GM12878 (cell line): Measurements from ENCODE around the gene GNAO1.

Experiments used
- GABPA ChIP-seq: IDR thresholded peaks from 2 replicates; pipeline ENCODE4 v1.6.1; 2014; ENCODE audit warnings: antibody characterized with exemption, low read depth, mild to moderate bottlenecking, inconsistent platforms
- HCFC1 ChIP-seq: fragments of 150-350 bp; IDR thresholded peaks from 2 replicates; pipeline ENCODE4 v1.6.1; 2014; ENCODE audit warnings: low read length
- MTA2 ChIP-seq: fragments of 450-650 bp; IDR thresholded peaks from 2 replicates; pipeline ENCODE4 v1.6.1; 2016; ENCODE audit warnings: low read depth, mild to moderate bottlenecking, moderate library complexity
- MYC ChIP-seq: IDR thresholded peaks from 2 replicates; pipeline ENCODE4 v1.6.1; 2011; ENCODE audit warnings: mild to moderate bottlenecking, low read length, moderate library complexity, inconsistent platforms; ENCODE audit not compliant: insufficient read depth, insufficient replicate concordance, insufficient read length, severe bottlenecking
- NBN ChIP-seq: fragments of 450-650 bp; IDR thresholded peaks from 2 replicates; pipeline ENCODE4 v1.6.1; 2016
- TF ChIP-seq, protein P1 (sequence below): fragments of 150-350 bp; IDR thresholded peaks from 2 replicates; pipeline ENCODE4 v1.6.1; 2016; ENCODE audit warnings: low read depth, low read length
- TF ChIP-seq, protein P2 (sequence below), 3 experiments: IDR thresholded peaks in 2 of 3; conservative IDR thresholded peaks in 1 of 3; 2 replicates each; pipeline ENCODE4 v1.5.1; 2011; ENCODE audit warnings: low read depth in 3 of 3, low read length in 3 of 3, mild to moderate bottlenecking in 3 of 3, control low read depth in 2 of 3, moderate library complexity in 2 of 3, inconsistent platforms in 1 of 3, mixed read lengths in 1 of 3; ENCODE audit not compliant: control insufficient read depth in 2 of 3, insufficient read depth in 1 of 3; ENCODE audit errors: extremely low read depth in 1 of 3

DNA sequence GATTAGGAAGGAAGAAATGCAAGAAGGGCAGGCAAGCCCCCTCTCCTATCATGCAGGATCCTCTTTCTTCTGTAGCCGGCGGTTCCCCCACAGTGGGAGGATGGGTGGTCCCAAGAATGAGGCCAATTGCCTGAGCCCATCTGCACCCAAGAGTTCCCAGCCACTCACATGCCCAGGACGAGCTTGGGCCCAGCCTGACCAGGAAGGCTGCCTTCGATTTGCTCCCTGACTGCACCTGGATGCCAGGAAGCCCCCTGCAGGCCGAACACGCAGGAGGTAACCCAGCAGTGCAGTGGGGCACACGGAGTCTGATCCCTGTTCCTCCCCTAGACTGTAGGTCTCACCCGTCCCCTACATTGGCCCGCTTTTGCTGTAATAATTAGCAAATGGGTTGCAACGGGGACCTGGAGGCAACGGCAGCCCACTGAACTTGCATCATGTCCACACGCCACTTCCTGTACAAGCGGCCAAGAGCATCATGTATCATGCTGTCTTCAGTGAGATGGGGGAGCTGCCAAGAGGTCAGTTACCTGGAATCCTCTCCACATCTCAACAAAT lies 166.6 kb downstream of the GNAO1 start:
- no peak for TF ChIP-seq NBN
- no peak for TF ChIP-seq MYC
- TF ChIP-seq GABPA, result no peak
- no peak for TF ChIP-seq MTA2
- TF ChIP-seq, protein P1, sequence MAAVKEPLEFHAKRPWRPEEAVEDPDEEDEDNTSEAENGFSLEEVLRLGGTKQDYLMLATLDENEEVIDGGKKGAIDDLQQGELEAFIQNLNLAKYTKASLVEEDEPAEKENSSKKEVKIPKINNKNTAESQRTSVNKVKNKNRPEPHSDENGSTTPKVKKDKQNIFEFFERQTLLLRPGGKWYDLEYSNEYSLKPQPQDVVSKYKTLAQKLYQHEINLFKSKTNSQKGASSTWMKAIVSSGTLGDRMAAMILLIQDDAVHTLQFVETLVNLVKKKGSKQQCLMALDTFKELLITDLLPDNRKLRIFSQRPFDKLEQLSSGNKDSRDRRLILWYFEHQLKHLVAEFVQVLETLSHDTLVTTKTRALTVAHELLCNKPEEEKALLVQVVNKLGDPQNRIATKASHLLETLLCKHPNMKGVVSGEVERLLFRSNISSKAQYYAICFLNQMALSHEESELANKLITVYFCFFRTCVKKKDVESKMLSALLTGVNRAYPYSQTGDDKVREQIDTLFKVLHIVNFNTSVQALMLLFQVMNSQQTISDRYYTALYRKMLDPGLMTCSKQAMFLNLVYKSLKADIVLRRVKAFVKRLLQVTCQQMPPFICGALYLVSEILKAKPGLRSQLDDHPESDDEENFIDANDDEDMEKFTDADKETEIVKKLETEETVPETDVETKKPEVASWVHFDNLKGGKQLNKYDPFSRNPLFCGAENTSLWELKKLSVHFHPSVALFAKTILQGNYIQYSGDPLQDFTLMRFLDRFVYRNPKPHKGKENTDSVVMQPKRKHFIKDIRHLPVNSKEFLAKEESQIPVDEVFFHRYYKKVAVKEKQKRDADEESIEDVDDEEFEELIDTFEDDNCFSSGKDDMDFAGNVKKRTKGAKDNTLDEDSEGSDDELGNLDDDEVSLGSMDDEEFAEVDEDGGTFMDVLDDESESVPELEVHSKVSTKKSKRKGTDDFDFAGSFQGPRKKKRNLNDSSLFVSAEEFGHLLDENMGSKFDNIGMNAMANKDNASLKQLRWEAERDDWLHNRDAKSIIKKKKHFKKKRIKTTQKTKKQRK, result no peak
- no peak for TF ChIP-seq HCFC1
- TF ChIP-seq, protein P2, sequence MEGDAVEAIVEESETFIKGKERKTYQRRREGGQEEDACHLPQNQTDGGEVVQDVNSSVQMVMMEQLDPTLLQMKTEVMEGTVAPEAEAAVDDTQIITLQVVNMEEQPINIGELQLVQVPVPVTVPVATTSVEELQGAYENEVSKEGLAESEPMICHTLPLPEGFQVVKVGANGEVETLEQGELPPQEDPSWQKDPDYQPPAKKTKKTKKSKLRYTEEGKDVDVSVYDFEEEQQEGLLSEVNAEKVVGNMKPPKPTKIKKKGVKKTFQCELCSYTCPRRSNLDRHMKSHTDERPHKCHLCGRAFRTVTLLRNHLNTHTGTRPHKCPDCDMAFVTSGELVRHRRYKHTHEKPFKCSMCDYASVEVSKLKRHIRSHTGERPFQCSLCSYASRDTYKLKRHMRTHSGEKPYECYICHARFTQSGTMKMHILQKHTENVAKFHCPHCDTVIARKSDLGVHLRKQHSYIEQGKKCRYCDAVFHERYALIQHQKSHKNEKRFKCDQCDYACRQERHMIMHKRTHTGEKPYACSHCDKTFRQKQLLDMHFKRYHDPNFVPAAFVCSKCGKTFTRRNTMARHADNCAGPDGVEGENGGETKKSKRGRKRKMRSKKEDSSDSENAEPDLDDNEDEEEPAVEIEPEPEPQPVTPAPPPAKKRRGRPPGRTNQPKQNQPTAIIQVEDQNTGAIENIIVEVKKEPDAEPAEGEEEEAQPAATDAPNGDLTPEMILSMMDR (IDR thresholded peaks at IDR 0.05 in 2 of 3, conservative IDR thresholded peaks at IDR 0.05 in 1 of 3; ENCODE audit: control insufficient read depth in 2 of 3, extremely low read depth in 1 of 3, insufficient read depth in 1 of 3, low read depth in 3 of 3, low read length in 3 of 3), result peak in 1 of 3 experiments; percentile 24; a peak in 1 of 6 replicates
